Mesendoderm (in vitro differentiated cells): ENCODE data around the gene IFT81.

ENCODE experiments used
- DNase-seq: peaks from one replicate; pipeline ENCODE4 v3.0.0; 2013
- H2AK5ac ChIP-seq: 2 replicates; pipeline ENCODE4 v1.6.1; 2013; ENCODE audit warnings: low read length, inconsistent platforms
- H2BK120ac ChIP-seq: 2 replicates; pipeline ENCODE4 v1.6.1; 2013; ENCODE audit warnings: low read depth, mild to moderate bottlenecking, low read length, moderate library complexity, mixed read lengths
- H2BK15ac ChIP-seq: replicated peaks from 2 replicates; pipeline ENCODE4 v1.6.1; 2013; ENCODE audit warnings: low read depth, mild to moderate bottlenecking, moderate library complexity
- H2BK5ac ChIP-seq: 2 replicates; pipeline ENCODE4 v1.6.1; 2013; ENCODE audit warnings: low read length, inconsistent platforms
- H3K18ac ChIP-seq: 2 replicates; pipeline ENCODE4 v1.6.1; 2013; ENCODE audit warnings: mild to moderate bottlenecking, low read length, mixed read lengths
- H3K23ac ChIP-seq: one replicate; pipeline ENCODE4 v1.6.1; 2013; ENCODE audit warnings: low read length
- H3K27ac ChIP-seq: 2 replicates; pipeline ENCODE4 v1.5.1; 2013; ENCODE audit warnings: low read depth, mild to moderate bottlenecking, inconsistent platforms, low read length, moderate library complexity
- H3K27me3 ChIP-seq: 2 replicates; pipeline ENCODE4 v1.6.1; 2013; ENCODE audit warnings: low read length, control low read depth, mild to moderate bottlenecking, inconsistent platforms; ENCODE audit not compliant: insufficient read depth, poor library complexity
- H3K36me3 ChIP-seq: 2 replicates; pipeline ENCODE4 v1.6.1; 2013; ENCODE audit warnings: low read length, inconsistent platforms; ENCODE audit not compliant: control insufficient read depth, insufficient read depth
- H3K4ac ChIP-seq: one replicate; pipeline ENCODE4 v1.6.1; 2013; ENCODE audit warnings: low read depth, mild to moderate bottlenecking, low read length, moderate library complexity
- H3K4me1 ChIP-seq: 2 replicates; pipeline ENCODE4 v1.6.1; 2013; ENCODE audit warnings: low read depth, low read length, inconsistent platforms; ENCODE audit not compliant: control insufficient read depth
- H3K4me2 ChIP-seq: 2 replicates; pipeline ENCODE4 v1.6.1; 2013; ENCODE audit warnings: low read length
- H3K4me3 ChIP-seq: 2 replicates; pipeline ENCODE4 v1.5.1; 2013; ENCODE audit warnings: mild to moderate bottlenecking, low read length
- H3K56ac ChIP-seq: one replicate; pipeline ENCODE4 v1.6.1; 2013; ENCODE audit warnings: low read length
- H3K79me1 ChIP-seq: 2 replicates; pipeline ENCODE4 v1.6.1; 2013; ENCODE audit warnings: low read length, inconsistent platforms
- H3K79me2 ChIP-seq: 2 replicates; pipeline ENCODE4 v1.6.1; 2013; ENCODE audit warnings: mild to moderate bottlenecking, low read length; ENCODE audit not compliant: control insufficient read depth, insufficient read depth
- H3K9ac ChIP-seq: 2 replicates; pipeline ENCODE4 v1.6.1; 2013; ENCODE audit warnings: low read length, inconsistent platforms
- H4K5ac ChIP-seq: one replicate; pipeline ENCODE4 v1.6.1; 2013; ENCODE audit warnings: low read length
- H4K8ac ChIP-seq: one replicate; pipeline ENCODE4 v1.6.1; 2013; ENCODE audit warnings: low read depth, mild to moderate bottlenecking, control low read depth, low read length, moderate library complexity
- WGBS: extraction: QIAGEN DNeasy Blood & Tissue Kit; methylation state at CpG from one replicate; pipeline ENCODE4 v1.1.7; 2013; ENCODE audit warnings: low lambda C conversion rate, missing lambda C conversion rate; ENCODE audit not compliant: insufficient coverage; ENCODE audit errors: extremely low coverage; 5-methylcytosine and 5-hydroxymethylcytosine counted together

Gene IFT81

DNA sequence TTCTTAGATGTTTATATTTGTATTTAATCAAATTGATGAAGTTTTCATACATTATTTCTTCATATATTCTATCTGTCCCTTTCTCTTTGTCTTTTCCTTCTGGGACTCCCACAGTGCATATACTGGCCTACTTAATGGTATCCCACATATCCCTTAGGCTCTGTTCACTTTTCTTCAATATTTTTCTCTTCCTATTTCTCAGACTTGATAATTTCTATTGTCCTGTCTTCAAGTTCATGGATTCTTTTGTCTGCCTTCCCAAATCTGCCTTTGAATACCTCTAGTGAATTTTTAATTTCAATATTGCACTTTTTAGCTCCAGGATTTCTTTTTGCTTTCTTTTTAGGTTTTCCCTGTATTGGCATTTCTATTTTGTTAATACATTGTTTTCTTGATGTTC lies 33.4 kb downstream of the IFT81 start:
- DNase-seq, result no peak
- Histone ChIP-seq H3K4me3 (no peak overlapping the region), H3K4me1 (no peaks in the 10 kb centered on the region), H4K8ac (no peak overlapping the region), H2AK5ac (no peak overlapping the region), H3K4me2 (no peak overlapping the region), H3K79me1 (no peaks in the 10 kb centered on the region), H3K23ac (no peak overlapping the region), H3K79me2 (no peaks in the 10 kb centered on the region), H2BK5ac (no peak overlapping the region), H3K9ac (no peak overlapping the region), H3K36me3 (no peaks in the 10 kb centered on the region), H2BK15ac (no peak overlapping the region), H3K18ac (no peak overlapping the region), H4K5ac (no peak overlapping the region), H3K27me3 (no peaks in the 10 kb centered on the region), H2BK120ac (no peak overlapping the region), H3K4ac (no peak overlapping the region), H3K27ac (no peak overlapping the region), H3K56ac (no peak overlapping the region)

GRCh38 chr12:110159671-110160245 lies 35.6 kb downstream of the IFT81 start:
- H3K4me1 ChIP-seq, result no peaks in the 10 kb centered on the region
- no CpG with 5 or more reads among the region's 4 CpGs for WGBS
- DNase-seq, result no peak
- no peak overlapping the region for H2BK120ac ChIP-seq
- H3K4me3 ChIP-seq, result no peak overlapping the region
- H3K79me2 ChIP-seq, result no peaks in the 10 kb centered on the region
- H3K4ac ChIP-seq, result no peak overlapping the region
- H2BK5ac ChIP-seq, result no peak overlapping the region
- H3K79me1 ChIP-seq, result no peaks in the 10 kb centered on the region
- no peak overlapping the region for H3K4me2 ChIP-seq
- H4K5ac ChIP-seq, result no peak overlapping the region
- no peak overlapping the region for H4K8ac ChIP-seq
- H3K18ac ChIP-seq, result no peak overlapping the region
- no peak overlapping the region for H3K56ac ChIP-seq
- H2BK15ac ChIP-seq, result no peak overlapping the region
- no peaks in the 10 kb centered on the region for H3K36me3 ChIP-seq
- H3K27ac ChIP-seq, result no peak overlapping the region
- no peak overlapping the region for H2AK5ac ChIP-seq
- H3K27me3 ChIP-seq, result no peaks in the 10 kb centered on the region
- H3K23ac ChIP-seq, result no peak overlapping the region
- no peak overlapping the region for H3K9ac ChIP-seq

GRCh38 chr12:110165540-110166159 lies 41.5 kb downstream of the IFT81 start:
- no peak overlapping the region for H4K8ac ChIP-seq
- H2AK5ac ChIP-seq, result no peak overlapping the region
- peak; percentile 81 for DNase-seq
- no peak overlapping the region for H3K23ac ChIP-seq
- H2BK120ac ChIP-seq, result no peak overlapping the region
- H2BK15ac ChIP-seq, result no peak overlapping the region
- H3K4me1 ChIP-seq, result no peaks in the 10 kb centered on the region
- no peak overlapping the region for H3K18ac ChIP-seq
- no peaks in the 10 kb centered on the region for H3K79me2 ChIP-seq
- H3K9ac ChIP-seq, result no peak overlapping the region
- no peak overlapping the region for H3K27ac ChIP-seq
- H3K27me3 ChIP-seq, result no peaks in the 10 kb centered on the region
- no peak overlapping the region for H4K5ac ChIP-seq
- H3K79me1 ChIP-seq, result no peaks in the 10 kb centered on the region
- H3K4me2 ChIP-seq, result no peak overlapping the region
- no CpG with 5 or more reads among the region's 4 CpGs for WGBS
- no peak overlapping the region for H3K4me3 ChIP-seq
- no peak overlapping the region for H3K4ac ChIP-seq
- H3K56ac ChIP-seq, result no peak overlapping the region
- H2BK5ac ChIP-seq, result no peak overlapping the region
- no peaks in the 10 kb centered on the region for H3K36me3 ChIP-seq

- H4K5ac ChIP-seq, result no peak overlapping the region
- DNase-seq, result no peak
- H3K18ac ChIP-seq, result no peak overlapping the region
- no peak overlapping the region for H2BK5ac ChIP-seq
- H3K79me2 ChIP-seq, result no peaks in the 10 kb centered on the region
- H3K4me3 ChIP-seq, result no peak overlapping the region
- no peaks in the 10 kb centered on the region for H3K36me3 ChIP-seq
- H3K79me1 ChIP-seq, result no peaks in the 10 kb centered on the region
- no peak overlapping the region for H3K23ac ChIP-seq
- H3K4ac ChIP-seq, result no peak overlapping the region
- H2AK5ac ChIP-seq, result no peak overlapping the region
- no peak overlapping the region for H3K27ac ChIP-seq
- no peak overlapping the region for H3K56ac ChIP-seq
- WGBS, result no CpG with 5 or more reads among the region's 3 CpGs
- no peaks in the 10 kb centered on the region for H3K27me3 ChIP-seq
- no peak overlapping the region for H3K4me2 ChIP-seq
- no peaks in the 10 kb centered on the region for H3K4me1 ChIP-seq
- no peak overlapping the region for H4K8ac ChIP-seq
- H2BK120ac ChIP-seq, result no peak overlapping the region
- H2BK15ac ChIP-seq, result no peak overlapping the region
- H3K9ac ChIP-seq, result no peak overlapping the region
Observed at GRCh38 chr12:110168732-110169455, 44.7 kb downstream of the IFT81 start.

GRCh38 chr12:110170535-110171185 lies 46.5 kb downstream of the IFT81 start:
- Histone ChIP-seq H4K8ac (no peak overlapping the region), H3K4me1 (no peaks in the 10 kb centered on the region), H3K27ac (no peak overlapping the region), H3K9ac (no peak overlapping the region), H2BK120ac (no peak overlapping the region), H4K5ac (no peak overlapping the region), H3K4ac (no peak overlapping the region), H3K4me3 (no peak overlapping the region), H2AK5ac (no peak overlapping the region), H3K27me3 (no peaks in the 10 kb centered on the region), H3K56ac (no peak overlapping the region), H2BK5ac (no peak overlapping the region), H3K79me2 (no peaks in the 10 kb centered on the region), H3K36me3 (no peaks in the 10 kb centered on the region), H3K4me2 (no peak overlapping the region), H3K23ac (no peak overlapping the region), H2BK15ac (no peak overlapping the region), H3K79me1 (no peaks in the 10 kb centered on the region), H3K18ac (no peak overlapping the region)
- no peak for DNase-seq
